HEK293 (cell line): ENCODE data around the gene BLVRA.

Experiments
- BCL11A ChIP-seq: fragments of 450-650 bp; formaldehyde crosslinking; IDR thresholded peaks from 2 replicates; pipeline ENCODE4 v1.5.1; 2016; ENCODE audit warnings: low read depth, missing biosample characterization, missing genetic modification characterization
- GFI1B ChIP-seq: fragments of 450-650 bp; formaldehyde crosslinking; IDR thresholded peaks from 2 replicates; pipeline ENCODE4 v1.5.1; 2016; ENCODE audit warnings: missing biosample characterization, missing genetic modification characterization
- HOXC10 ChIP-seq: sonication (generic); formaldehyde crosslinking; IDR thresholded peaks from 2 replicates; pipeline ENCODE4 v1.8.1; 2023; ENCODE audit warnings: mild to moderate bottlenecking, missing genetic modification reagents
- KLF7 ChIP-seq: fragments of 450-650 bp; formaldehyde crosslinking; IDR thresholded peaks from 2 replicates; pipeline ENCODE4 v1.5.1; 2016; ENCODE audit warnings: missing biosample characterization, missing genetic modification characterization, borderline replicate concordance
- ZBTB1 ChIP-seq: fragments of 450-650 bp; formaldehyde crosslinking; IDR thresholded peaks from 2 replicates; pipeline ENCODE4 v1.5.1; 2016; ENCODE audit warnings: missing biosample characterization, missing genetic modification characterization
- ZBTB49 ChIP-seq: fragments of 450-650 bp; formaldehyde crosslinking; IDR thresholded peaks from 2 replicates; pipeline ENCODE4 v1.5.1; 2016; ENCODE audit warnings: missing biosample characterization, missing genetic modification characterization, low read depth
- ZBTB6 ChIP-seq: fragments of 450-650 bp; formaldehyde crosslinking; IDR thresholded peaks from 2 replicates; pipeline ENCODE4 v1.5.1; 2017; ENCODE audit warnings: missing biosample characterization, missing genetic modification characterization
- ZEB2 ChIP-seq: fragments of 450-650 bp; formaldehyde crosslinking; IDR thresholded peaks from 2 replicates; pipeline ENCODE4 v1.5.1; 2016; ENCODE audit warnings: missing biosample characterization, missing genetic modification characterization
- ZNF10 ChIP-seq: fragments of 450-650 bp; formaldehyde crosslinking; IDR thresholded peaks from 2 replicates; pipeline ENCODE4 v1.5.1; 2017; ENCODE audit warnings: missing biosample characterization, missing genetic modification characterization
- ZNF155 ChIP-seq: fragments of 450-650 bp; formaldehyde crosslinking; IDR thresholded peaks from 2 replicates; pipeline ENCODE4 v1.5.1; 2016; ENCODE audit warnings: missing biosample characterization, missing genetic modification characterization
- ZNF157 ChIP-seq: fragments of 450-650 bp; formaldehyde crosslinking; IDR thresholded peaks from 2 replicates; pipeline ENCODE4 v1.5.1; 2016; ENCODE audit warnings: missing biosample characterization, missing genetic modification characterization
- ZNF266 ChIP-seq: fragments of 450-650 bp; formaldehyde crosslinking; IDR thresholded peaks from 2 replicates; pipeline ENCODE4 v1.5.1; 2016; ENCODE audit warnings: missing biosample characterization, missing genetic modification characterization, low read depth
- ZNF366 ChIP-seq: fragments of 450-650 bp; formaldehyde crosslinking; conservative IDR thresholded peaks from 2 replicates; pipeline ENCODE4 v1.5.1; 2016; ENCODE audit warnings: missing biosample characterization, missing genetic modification characterization
- ZNF473 ChIP-seq: fragments of 450-650 bp; formaldehyde crosslinking; IDR thresholded peaks from 2 replicates; pipeline ENCODE4 v1.5.1; 2017; ENCODE audit warnings: missing biosample characterization, missing genetic modification characterization
- ZNF514 ChIP-seq: fragments of 450-650 bp; formaldehyde crosslinking; IDR thresholded peaks from 2 replicates; pipeline ENCODE4 v1.5.1; 2016; ENCODE audit warnings: missing biosample characterization, missing genetic modification characterization
- ZNF558 ChIP-seq: fragments of 450-650 bp; formaldehyde crosslinking; IDR thresholded peaks from 2 replicates; pipeline ENCODE4 v1.5.1; 2016; ENCODE audit warnings: missing biosample characterization, missing genetic modification characterization
- ZNF623 ChIP-seq: fragments of 450-650 bp; formaldehyde crosslinking; IDR thresholded peaks from 2 replicates; pipeline ENCODE4 v1.5.1; 2016; ENCODE audit warnings: missing biosample characterization, missing genetic modification characterization
- ZNF645 ChIP-seq: fragments of 450-650 bp; formaldehyde crosslinking; IDR thresholded peaks from 2 replicates; pipeline ENCODE4; 2016; ENCODE audit warnings: missing biosample characterization, missing genetic modification characterization
- ZNF670 ChIP-seq: fragments of 450-650 bp; formaldehyde crosslinking; IDR thresholded peaks from 2 replicates; pipeline ENCODE4 v1.5.1; 2016; ENCODE audit warnings: missing biosample characterization, missing genetic modification characterization, low read depth
- ZNF777 ChIP-seq: fragments of 450-650 bp; formaldehyde crosslinking; IDR thresholded peaks from 2 replicates; pipeline ENCODE4 v1.5.1; 2017; ENCODE audit warnings: missing biosample characterization, missing genetic modification characterization, borderline replicate concordance
- ZSCAN23 ChIP-seq: fragments of 450-650 bp; formaldehyde crosslinking; IDR thresholded peaks from 2 replicates; pipeline ENCODE4 v1.5.1; 2016; ENCODE audit warnings: missing biosample characterization, missing genetic modification characterization
- TF ChIP-seq, protein P1 (sequence below): fragments of 450-650 bp; formaldehyde crosslinking; IDR thresholded peaks from 2 replicates; pipeline ENCODE4 v1.5.1; 2016; ENCODE audit warnings: missing biosample characterization, missing genetic modification characterization, borderline replicate concordance
- TF ChIP-seq, protein P2 (sequence below): IDR thresholded peaks from 2 replicates; pipeline ENCODE4 v1.6.1; 2011; ENCODE audit warnings: mild to moderate bottlenecking, low read depth, low read length, borderline replicate concordance
- TF ChIP-seq, protein P3 (sequence below): fragments of 450-650 bp; formaldehyde crosslinking; IDR thresholded peaks from 2 replicates; pipeline ENCODE4 v1.5.1; 2016; ENCODE audit warnings: missing biosample characterization, missing genetic modification characterization, low read depth
- TF ChIP-seq, protein P4 (sequence below): fragments of 450-650 bp; formaldehyde crosslinking; IDR thresholded peaks from 2 replicates; pipeline ENCODE4 v1.5.1; 2016; ENCODE audit warnings: missing biosample characterization, missing genetic modification characterization

BLVRA gene

DNA sequence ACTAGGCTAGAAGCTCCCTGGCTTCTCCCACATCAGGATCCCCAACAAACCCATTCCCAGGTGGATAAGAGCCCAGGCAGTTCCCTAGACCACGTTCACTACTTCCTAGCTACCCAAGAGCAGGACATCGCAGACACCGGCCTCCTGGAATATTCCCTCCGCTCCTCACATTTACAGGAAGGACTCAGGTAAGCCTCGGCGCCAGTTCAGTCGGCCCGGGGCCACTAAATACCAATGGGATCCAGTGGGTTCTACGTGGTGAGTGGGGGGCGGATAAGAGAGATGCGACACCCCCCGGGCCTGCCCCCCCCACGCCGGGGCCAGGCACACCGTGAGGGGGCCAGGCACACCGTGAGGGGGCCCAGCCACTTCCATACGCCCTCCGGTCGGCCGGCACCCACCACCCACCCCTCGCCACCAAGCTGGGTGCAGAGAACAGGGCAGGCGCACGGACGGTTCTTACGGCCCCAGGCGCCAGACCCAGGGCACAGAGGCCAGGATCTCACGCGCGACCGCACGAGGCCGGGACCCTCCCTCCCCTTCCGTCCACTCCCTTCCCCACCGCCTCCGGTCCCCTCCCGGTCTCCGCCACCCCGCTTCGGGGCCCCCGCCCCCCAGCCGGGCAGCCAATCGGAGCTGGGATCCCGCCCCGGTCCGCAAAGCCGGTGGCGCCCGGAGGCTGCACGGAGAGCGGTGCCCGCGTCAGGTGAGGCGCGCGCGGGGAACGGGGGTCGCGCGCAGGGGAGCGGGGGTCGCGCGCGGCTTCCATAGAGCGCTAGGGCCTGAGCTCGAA, at the start of gene BLVRA (continued):
- TF ChIP-seq, protein P1, sequence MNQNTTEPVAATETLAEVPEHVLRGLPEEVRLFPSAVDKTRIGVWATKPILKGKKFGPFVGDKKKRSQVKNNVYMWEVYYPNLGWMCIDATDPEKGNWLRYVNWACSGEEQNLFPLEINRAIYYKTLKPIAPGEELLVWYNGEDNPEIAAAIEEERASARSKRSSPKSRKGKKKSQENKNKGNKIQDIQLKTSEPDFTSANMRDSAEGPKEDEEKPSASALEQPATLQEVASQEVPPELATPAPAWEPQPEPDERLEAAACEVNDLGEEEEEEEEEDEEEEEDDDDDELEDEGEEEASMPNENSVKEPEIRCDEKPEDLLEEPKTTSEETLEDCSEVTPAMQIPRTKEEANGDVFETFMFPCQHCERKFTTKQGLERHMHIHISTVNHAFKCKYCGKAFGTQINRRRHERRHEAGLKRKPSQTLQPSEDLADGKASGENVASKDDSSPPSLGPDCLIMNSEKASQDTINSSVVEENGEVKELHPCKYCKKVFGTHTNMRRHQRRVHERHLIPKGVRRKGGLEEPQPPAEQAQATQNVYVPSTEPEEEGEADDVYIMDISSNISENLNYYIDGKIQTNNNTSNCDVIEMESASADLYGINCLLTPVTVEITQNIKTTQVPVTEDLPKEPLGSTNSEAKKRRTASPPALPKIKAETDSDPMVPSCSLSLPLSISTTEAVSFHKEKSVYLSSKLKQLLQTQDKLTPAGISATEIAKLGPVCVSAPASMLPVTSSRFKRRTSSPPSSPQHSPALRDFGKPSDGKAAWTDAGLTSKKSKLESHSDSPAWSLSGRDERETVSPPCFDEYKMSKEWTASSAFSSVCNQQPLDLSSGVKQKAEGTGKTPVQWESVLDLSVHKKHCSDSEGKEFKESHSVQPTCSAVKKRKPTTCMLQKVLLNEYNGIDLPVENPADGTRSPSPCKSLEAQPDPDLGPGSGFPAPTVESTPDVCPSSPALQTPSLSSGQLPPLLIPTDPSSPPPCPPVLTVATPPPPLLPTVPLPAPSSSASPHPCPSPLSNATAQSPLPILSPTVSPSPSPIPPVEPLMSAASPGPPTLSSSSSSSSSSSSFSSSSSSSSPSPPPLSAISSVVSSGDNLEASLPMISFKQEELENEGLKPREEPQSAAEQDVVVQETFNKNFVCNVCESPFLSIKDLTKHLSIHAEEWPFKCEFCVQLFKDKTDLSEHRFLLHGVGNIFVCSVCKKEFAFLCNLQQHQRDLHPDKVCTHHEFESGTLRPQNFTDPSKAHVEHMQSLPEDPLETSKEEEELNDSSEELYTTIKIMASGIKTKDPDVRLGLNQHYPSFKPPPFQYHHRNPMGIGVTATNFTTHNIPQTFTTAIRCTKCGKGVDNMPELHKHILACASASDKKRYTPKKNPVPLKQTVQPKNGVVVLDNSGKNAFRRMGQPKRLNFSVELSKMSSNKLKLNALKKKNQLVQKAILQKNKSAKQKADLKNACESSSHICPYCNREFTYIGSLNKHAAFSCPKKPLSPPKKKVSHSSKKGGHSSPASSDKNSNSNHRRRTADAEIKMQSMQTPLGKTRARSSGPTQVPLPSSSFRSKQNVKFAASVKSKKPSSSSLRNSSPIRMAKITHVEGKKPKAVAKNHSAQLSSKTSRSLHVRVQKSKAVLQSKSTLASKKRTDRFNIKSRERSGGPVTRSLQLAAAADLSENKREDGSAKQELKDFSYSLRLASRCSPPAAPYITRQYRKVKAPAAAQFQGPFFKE (tag by site-specific recombination): no peak
- TF ChIP-seq ZNF645 (tag by site-specific recombination) (no peak), ZNF266 (tag by site-specific recombination) (no peak), GFI1B (no peak), ZNF473 (tag by site-specific recombination) (no peak), ZNF157 (no peak), KLF7 (tag by site-specific recombination) (0 out of 2 replicates have a peak, but pooled peaks have one; percentile 59), HOXC10 (CRISPR knock-in tag) (no peak), BCL11A (no peak), ZNF155 (tag by site-specific recombination) (no peak), ZNF558 (tag by site-specific recombination) (no peak), ZEB2 (tag by site-specific recombination) (no peak), ZSCAN23 (tag by site-specific recombination) (no peak), ZNF10 (tag by site-specific recombination) (0 out of 2 replicates have a peak, but pooled peaks have one; percentile 10), ZNF514 (tag by site-specific recombination) (no peak), ZNF670 (tag by site-specific recombination) (no peak), ZBTB1 (tag by site-specific recombination) (no peak), ZNF366 (no peak), ZNF623 (tag by site-specific recombination) (no peak), ZBTB6 (no peak), ZNF777 (tag by site-specific recombination) (no peak), ZBTB49 (no peak)
- TF ChIP-seq, protein P2, sequence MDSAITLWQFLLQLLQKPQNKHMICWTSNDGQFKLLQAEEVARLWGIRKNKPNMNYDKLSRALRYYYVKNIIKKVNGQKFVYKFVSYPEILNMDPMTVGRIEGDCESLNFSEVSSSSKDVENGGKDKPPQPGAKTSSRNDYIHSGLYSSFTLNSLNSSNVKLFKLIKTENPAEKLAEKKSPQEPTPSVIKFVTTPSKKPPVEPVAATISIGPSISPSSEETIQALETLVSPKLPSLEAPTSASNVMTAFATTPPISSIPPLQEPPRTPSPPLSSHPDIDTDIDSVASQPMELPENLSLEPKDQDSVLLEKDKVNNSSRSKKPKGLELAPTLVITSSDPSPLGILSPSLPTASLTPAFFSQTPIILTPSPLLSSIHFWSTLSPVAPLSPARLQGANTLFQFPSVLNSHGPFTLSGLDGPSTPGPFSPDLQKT: no peak
- TF ChIP-seq, protein P3, sequence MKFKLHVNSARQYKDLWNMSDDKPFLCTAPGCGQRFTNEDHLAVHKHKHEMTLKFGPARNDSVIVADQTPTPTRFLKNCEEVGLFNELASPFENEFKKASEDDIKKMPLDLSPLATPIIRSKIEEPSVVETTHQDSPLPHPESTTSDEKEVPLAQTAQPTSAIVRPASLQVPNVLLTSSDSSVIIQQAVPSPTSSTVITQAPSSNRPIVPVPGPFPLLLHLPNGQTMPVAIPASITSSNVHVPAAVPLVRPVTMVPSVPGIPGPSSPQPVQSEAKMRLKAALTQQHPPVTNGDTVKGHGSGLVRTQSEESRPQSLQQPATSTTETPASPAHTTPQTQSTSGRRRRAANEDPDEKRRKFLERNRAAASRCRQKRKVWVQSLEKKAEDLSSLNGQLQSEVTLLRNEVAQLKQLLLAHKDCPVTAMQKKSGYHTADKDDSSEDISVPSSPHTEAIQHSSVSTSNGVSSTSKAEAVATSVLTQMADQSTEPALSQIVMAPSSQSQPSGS (tag by site-specific recombination): no peak
- TF ChIP-seq, protein P4, sequence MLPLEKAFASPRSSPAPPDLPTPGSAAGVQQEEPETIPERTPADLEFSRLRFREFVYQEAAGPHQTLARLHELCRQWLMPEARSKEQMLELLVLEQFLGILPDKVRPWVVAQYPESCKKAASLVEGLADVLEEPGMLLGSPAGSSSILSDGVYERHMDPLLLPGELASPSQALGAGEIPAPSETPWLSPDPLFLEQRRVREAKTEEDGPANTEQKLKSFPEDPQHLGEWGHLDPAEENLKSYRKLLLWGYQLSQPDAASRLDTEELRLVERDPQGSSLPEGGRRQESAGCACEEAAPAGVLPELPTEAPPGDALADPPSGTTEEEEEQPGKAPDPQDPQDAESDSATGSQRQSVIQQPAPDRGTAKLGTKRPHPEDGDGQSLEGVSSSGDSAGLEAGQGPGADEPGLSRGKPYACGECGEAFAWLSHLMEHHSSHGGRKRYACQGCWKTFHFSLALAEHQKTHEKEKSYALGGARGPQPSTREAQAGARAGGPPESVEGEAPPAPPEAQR (tag by site-specific recombination): 0 out of 2 replicates have a peak, but pooled peaks have one; percentile 43
